ENCODE measurements around the gene MET. TPM values are rescaled to one million over a fixed set of nuclear protein-coding genes. Genes with fewer than 3 reads are reported as not detected.
A peak's percentile ranks its signal among the peaks of the same experiment; 100 is the strongest.

The MET gene
- total RNA-seq, 1 experiment from 2014 or later: 200 TPM

DNA sequence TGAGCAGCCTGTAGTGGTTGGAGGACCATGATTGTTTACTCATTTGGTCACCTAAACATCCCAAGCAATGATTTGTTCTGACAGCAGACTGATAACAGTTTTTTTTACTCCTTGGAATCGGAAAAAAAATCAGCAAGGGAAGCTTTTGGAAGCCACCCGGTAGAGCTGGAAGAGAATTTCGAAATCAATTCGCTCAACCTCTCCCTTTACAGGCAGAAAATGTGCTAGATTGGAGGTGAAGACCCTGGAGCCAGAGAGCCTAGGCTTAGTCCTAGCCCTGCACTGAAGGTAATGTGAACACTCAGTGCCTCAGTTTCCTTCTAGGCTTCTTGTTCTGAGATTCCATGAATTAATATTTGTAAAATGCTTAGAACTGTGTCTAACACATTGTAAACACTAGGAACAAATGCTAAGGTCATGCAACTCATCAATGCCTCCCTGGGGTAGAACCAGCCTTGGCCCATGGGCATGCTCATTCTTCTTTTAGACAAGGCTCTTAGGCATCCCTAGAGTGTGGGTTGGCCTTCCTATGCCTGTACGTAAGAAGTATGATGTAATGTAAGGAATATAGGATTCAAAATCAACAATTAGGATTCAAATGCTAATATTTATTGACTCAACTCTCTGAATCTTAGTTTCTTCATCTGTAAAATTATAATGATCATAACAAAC, 52.7 kb downstream of the MET start:
- no peaks in the 10 kb centered on the region for H3K27me3 ChIP-seq (ENCODE audit: insufficient read depth, low read length)
- ChIA-PET POLR2A (no interaction called here), CTCF (no interaction called here), RAD21 (ENCODE audit: low non-redundant PET in 1 of 2, low total read pairs in 2 of 2, uncharacterized antibody in 2 of 2, unreplicated experiment in 2 of 2) (no interaction called here)
- no peak overlapping the region for H3K4me3 ChIP-seq (replicated peaks in 1 of 2; ENCODE audit: low read depth in 1 of 2, low read length in 2 of 2)
- H3K27ac ChIP-seq (ENCODE audit: low read depth, low read length): peak overlapping the region; percentile 17
- DNase-seq (ENCODE audit: low read depth, low spot score) (no peak), ATAC-seq (no peak; the same call in 1 of the 2 replicates)
- H3K9ac ChIP-seq (ENCODE audit: low read length): no peak overlapping the region
- no peaks in the 10 kb centered on the region for H3K9me3 ChIP-seq (ENCODE audit: control insufficient read depth in 1 of 2, insufficient read depth in 1 of 2, low read depth in 1 of 2, low read length in 2 of 2)
- H2AFZ ChIP-seq (ENCODE audit: low read depth, low read length, poor library complexity, severe bottlenecking): no peak overlapping the region
- H3K79me2 ChIP-seq (ENCODE audit: insufficient read depth, low read length): peaks cover 58% of the 10 kb centered on the region
- H4K20me1 ChIP-seq (ENCODE audit: insufficient read depth): peaks cover 11% of the 10 kb centered on the region
- intact Hi-C loops (cut with micrococcal nuclease): no loop called here
- H3K36me3 ChIP-seq (ENCODE audit: control insufficient read depth in 1 of 2, insufficient read depth in 2 of 2, low read length in 2 of 2): peaks cover 2 to 29% of the 10 kb centered on the region in 2 experiments; a peak in 1 of 4 replicates
- H3K4me1 ChIP-seq (ENCODE audit: control insufficient read depth in 1 of 2, insufficient read depth in 2 of 2, low read length in 2 of 2): peaks cover 39 to 41% of the 10 kb centered on the region in 2 experiments; a peak in 3 of 4 replicates
- TF ChIP-seq RAD21 (IDR thresholded peaks at IDR 0.05; ENCODE audit: low read depth): no peak
- TF ChIP-seq, protein P1, sequence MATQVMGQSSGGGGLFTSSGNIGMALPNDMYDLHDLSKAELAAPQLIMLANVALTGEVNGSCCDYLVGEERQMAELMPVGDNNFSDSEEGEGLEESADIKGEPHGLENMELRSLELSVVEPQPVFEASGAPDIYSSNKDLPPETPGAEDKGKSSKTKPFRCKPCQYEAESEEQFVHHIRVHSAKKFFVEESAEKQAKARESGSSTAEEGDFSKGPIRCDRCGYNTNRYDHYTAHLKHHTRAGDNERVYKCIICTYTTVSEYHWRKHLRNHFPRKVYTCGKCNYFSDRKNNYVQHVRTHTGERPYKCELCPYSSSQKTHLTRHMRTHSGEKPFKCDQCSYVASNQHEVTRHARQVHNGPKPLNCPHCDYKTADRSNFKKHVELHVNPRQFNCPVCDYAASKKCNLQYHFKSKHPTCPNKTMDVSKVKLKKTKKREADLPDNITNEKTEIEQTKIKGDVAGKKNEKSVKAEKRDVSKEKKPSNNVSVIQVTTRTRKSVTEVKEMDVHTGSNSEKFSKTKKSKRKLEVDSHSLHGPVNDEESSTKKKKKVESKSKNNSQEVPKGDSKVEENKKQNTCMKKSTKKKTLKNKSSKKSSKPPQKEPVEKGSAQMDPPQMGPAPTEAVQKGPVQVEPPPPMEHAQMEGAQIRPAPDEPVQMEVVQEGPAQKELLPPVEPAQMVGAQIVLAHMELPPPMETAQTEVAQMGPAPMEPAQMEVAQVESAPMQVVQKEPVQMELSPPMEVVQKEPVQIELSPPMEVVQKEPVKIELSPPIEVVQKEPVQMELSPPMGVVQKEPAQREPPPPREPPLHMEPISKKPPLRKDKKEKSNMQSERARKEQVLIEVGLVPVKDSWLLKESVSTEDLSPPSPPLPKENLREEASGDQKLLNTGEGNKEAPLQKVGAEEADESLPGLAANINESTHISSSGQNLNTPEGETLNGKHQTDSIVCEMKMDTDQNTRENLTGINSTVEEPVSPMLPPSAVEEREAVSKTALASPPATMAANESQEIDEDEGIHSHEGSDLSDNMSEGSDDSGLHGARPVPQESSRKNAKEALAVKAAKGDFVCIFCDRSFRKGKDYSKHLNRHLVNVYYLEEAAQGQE (IDR thresholded peaks at IDR 0.05; ENCODE audit: low read depth): no peak
- TF ChIP-seq SP1 (IDR thresholded peaks at IDR 0.05; ENCODE audit: low read depth): no peak
- no peak for TF ChIP-seq EGR1 (IDR thresholded peaks at IDR 0.05; ENCODE audit: low read depth)
- no peak for TF ChIP-seq POLR2AphosphoS5 (IDR thresholded peaks at IDR 0.05; ENCODE audit: low read depth, low read length)
- TF ChIP-seq ZNF274 (IDR thresholded peaks at IDR 0.05; ENCODE audit: low read depth, low read length): no peak
- no peak for TF ChIP-seq SRF (IDR thresholded peaks at IDR 0.05; ENCODE audit: low read depth)
- TF ChIP-seq, protein P2, sequence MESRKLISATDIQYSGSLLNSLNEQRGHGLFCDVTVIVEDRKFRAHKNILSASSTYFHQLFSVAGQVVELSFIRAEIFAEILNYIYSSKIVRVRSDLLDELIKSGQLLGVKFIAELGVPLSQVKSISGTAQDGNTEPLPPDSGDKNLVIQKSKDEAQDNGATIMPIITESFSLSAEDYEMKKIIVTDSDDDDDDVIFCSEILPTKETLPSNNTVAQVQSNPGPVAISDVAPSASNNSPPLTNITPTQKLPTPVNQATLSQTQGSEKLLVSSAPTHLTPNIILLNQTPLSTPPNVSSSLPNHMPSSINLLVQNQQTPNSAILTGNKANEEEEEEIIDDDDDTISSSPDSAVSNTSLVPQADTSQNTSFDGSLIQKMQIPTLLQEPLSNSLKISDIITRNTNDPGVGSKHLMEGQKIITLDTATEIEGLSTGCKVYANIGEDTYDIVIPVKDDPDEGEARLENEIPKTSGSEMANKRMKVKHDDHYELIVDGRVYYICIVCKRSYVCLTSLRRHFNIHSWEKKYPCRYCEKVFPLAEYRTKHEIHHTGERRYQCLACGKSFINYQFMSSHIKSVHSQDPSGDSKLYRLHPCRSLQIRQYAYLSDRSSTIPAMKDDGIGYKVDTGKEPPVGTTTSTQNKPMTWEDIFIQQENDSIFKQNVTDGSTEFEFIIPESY (IDR thresholded peaks at IDR 0.05; ENCODE audit: extremely low read depth, insufficient replicate concordance, low read length): no peak
- no peak for TF ChIP-seq POLR2A (IDR thresholded peaks at IDR 0.05; ENCODE audit: borderline replicate concordance, extremely low read depth, insufficient read depth, insufficient read length)
- TF ChIP-seq, protein P3, sequence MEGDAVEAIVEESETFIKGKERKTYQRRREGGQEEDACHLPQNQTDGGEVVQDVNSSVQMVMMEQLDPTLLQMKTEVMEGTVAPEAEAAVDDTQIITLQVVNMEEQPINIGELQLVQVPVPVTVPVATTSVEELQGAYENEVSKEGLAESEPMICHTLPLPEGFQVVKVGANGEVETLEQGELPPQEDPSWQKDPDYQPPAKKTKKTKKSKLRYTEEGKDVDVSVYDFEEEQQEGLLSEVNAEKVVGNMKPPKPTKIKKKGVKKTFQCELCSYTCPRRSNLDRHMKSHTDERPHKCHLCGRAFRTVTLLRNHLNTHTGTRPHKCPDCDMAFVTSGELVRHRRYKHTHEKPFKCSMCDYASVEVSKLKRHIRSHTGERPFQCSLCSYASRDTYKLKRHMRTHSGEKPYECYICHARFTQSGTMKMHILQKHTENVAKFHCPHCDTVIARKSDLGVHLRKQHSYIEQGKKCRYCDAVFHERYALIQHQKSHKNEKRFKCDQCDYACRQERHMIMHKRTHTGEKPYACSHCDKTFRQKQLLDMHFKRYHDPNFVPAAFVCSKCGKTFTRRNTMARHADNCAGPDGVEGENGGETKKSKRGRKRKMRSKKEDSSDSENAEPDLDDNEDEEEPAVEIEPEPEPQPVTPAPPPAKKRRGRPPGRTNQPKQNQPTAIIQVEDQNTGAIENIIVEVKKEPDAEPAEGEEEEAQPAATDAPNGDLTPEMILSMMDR (IDR thresholded peaks at IDR 0.05 in 2 of 3, conservative IDR thresholded peaks at IDR 0.05 in 1 of 3; ENCODE audit: borderline replicate concordance in 1 of 3, insufficient read depth in 1 of 3, low read depth in 2 of 3, low read length in 2 of 3): no peak
- no peak for TF ChIP-seq ELF1 (IDR thresholded peaks at IDR 0.05; ENCODE audit: borderline replicate concordance, low read depth)
- TF ChIP-seq ZFX (IDR thresholded peaks at IDR 0.05): no peak
- TF ChIP-seq, protein P4, sequence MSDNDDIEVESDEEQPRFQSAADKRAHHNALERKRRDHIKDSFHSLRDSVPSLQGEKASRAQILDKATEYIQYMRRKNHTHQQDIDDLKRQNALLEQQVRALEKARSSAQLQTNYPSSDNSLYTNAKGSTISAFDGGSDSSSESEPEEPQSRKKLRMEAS (IDR thresholded peaks at IDR 0.05): no peak
- TF ChIP-seq, protein P5, sequence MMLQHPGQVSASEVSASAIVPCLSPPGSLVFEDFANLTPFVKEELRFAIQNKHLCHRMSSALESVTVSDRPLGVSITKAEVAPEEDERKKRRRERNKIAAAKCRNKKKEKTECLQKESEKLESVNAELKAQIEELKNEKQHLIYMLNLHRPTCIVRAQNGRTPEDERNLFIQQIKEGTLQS (IDR thresholded peaks at IDR 0.05): no peak
- H3K4me2 ChIP-seq (ENCODE audit: low read length): no peak overlapping the region
- BruUV-seq (replicated peaks): no TSS peak
- H3K9me2 ChIP-seq (ENCODE audit: insufficient read depth): no peaks in the 10 kb centered on the region

Measured in HCT116 (cell line).